ENCODE results near the gene MTUS2. TPM values are rescaled to one million over a fixed set of nuclear protein-coding genes. Genes with fewer than 3 reads are reported as not detected.
"Not testable (repeated sequence)": the region's sequence is repeated elsewhere in the genome, so short reads cannot be mapped to it uniquely, and the experiment has no call there.

Gene MTUS2
- total RNA-seq, 4 donors from 2014 or later, result 0.26 to 0.72 (median 0.38) TPM; not detected in 1

GRCh38 chr13:29382021-29382420, 561.9 kb downstream of the MTUS2 start:
- no peak for DNase-seq (ENCODE audit: low spot score in 2 of 2)

GRCh38 chr13:29383476-29383875, 563.3 kb downstream of the MTUS2 start:
- Histone ChIP-seq H3K4me1 (no peaks in the 10 kb centered on the region), H3K27ac (no peak overlapping the region)

More at GRCh38 chr13:29382021-29382420, 561.9 kb downstream of the MTUS2 start:
- Histone ChIP-seq H3K27ac (no peak overlapping the region), H3K4me1 (no peaks in the 10 kb centered on the region), H3K36me3 (no peaks in the 10 kb centered on the region), H3K27me3 (no peaks in the 10 kb centered on the region), H3K9me3 (no peaks in the 10 kb centered on the region), H3K4me3 (no peak overlapping the region)
- WGBS, result 93% methylated on average over 6 of the region's 6 CpGs
- TF ChIP-seq CTCF (IDR thresholded peaks at IDR 0.05), result no peak
- no peak for TF ChIP-seq POLR2AphosphoS5 (IDR thresholded peaks at IDR 0.05)
- TF ChIP-seq POLR2A (IDR thresholded peaks at IDR 0.05), result no peak
- no peak for TF ChIP-seq EP300 (IDR thresholded peaks at IDR 0.05)

GRCh38 chr13:29384466-29384865, 564.3 kb downstream of the MTUS2 start:
- DNase-seq (ENCODE audit: low spot score in 2 of 2), result no peak
- Histone ChIP-seq H3K27me3 (no peaks in the 10 kb centered on the region), H3K9me3 (no peaks in the 10 kb centered on the region), H3K36me3 (no peaks in the 10 kb centered on the region), H3K27ac (no peak overlapping the region), H3K4me3 (no peak overlapping the region), H3K4me1 (no peaks in the 10 kb centered on the region)
- TF ChIP-seq EP300 (IDR thresholded peaks at IDR 0.05) (no peak), POLR2AphosphoS5 (IDR thresholded peaks at IDR 0.05) (no peak), POLR2A (IDR thresholded peaks at IDR 0.05) (no peak), CTCF (IDR thresholded peaks at IDR 0.05) (no peak)
- WGBS, result 17% methylated on average over 3 of the region's 3 CpGs

More at GRCh38 chr13:29383476-29383875, 563.3 kb downstream of the MTUS2 start:
- H3K9me3 ChIP-seq, result no peaks in the 10 kb centered on the region
- no peak for DNase-seq (ENCODE audit: low spot score in 2 of 2)
- H3K27me3 ChIP-seq, result no peaks in the 10 kb centered on the region
- 29% methylated on average over 5 of the region's 5 CpGs for WGBS
- no peak overlapping the region for H3K4me3 ChIP-seq
- no peaks in the 10 kb centered on the region for H3K36me3 ChIP-seq
- TF ChIP-seq POLR2AphosphoS5 (IDR thresholded peaks at IDR 0.05) (no peak), CTCF (IDR thresholded peaks at IDR 0.05) (no peak), POLR2A (IDR thresholded peaks at IDR 0.05) (no peak), EP300 (IDR thresholded peaks at IDR 0.05) (no peak)

GRCh38 chr13:29384871-29385270, 564.7 kb downstream of the MTUS2 start:
- Histone ChIP-seq H3K4me3 (no peak overlapping the region), H3K4me1 (no peaks in the 10 kb centered on the region), H3K9me3 (no peaks in the 10 kb centered on the region), H3K27me3 (no peaks in the 10 kb centered on the region), H3K27ac (no peak overlapping the region), H3K36me3 (no peaks in the 10 kb centered on the region)
- TF ChIP-seq POLR2A (IDR thresholded peaks at IDR 0.05), result no peak
- TF ChIP-seq CTCF (IDR thresholded peaks at IDR 0.05), result no peak
- TF ChIP-seq POLR2AphosphoS5 (IDR thresholded peaks at IDR 0.05), result no peak
- no peak for TF ChIP-seq EP300 (IDR thresholded peaks at IDR 0.05)
- no peak for DNase-seq (ENCODE audit: low spot score in 2 of 2)
- WGBS, result 84% methylated on average over 4 of the region's 4 CpGs

GRCh38 chr13:29386246-29386645, 566.1 kb downstream of the MTUS2 start:
- Histone ChIP-seq H3K4me1 (no peaks in the 10 kb centered on the region), H3K27ac (no peak overlapping the region), H3K36me3 (no peaks in the 10 kb centered on the region), H3K9me3 (no peaks in the 10 kb centered on the region), H3K4me3 (no peak overlapping the region), H3K27me3 (peaks cover 5% of the 10 kb centered on the region)
- TF ChIP-seq CTCF (IDR thresholded peaks at IDR 0.05) (no peak), EP300 (IDR thresholded peaks at IDR 0.05) (no peak), POLR2A (IDR thresholded peaks at IDR 0.05) (no peak), POLR2AphosphoS5 (IDR thresholded peaks at IDR 0.05) (no peak)
- WGBS, result 60% methylated on average over 3 of the region's 3 CpGs
- no peak for DNase-seq (ENCODE audit: low spot score in 2 of 2)

GRCh38 chr13:29390598-29390997, 570.5 kb downstream of the MTUS2 start:
- 94% methylated on average over 9 of the region's 9 CpGs for WGBS

More at GRCh38 chr13:29390598-29390997, 570.5 kb downstream of the MTUS2 start:
- H3K36me3 ChIP-seq; DNase-seq (ENCODE audit: low spot score in 2 of 2); H3K4me3 ChIP-seq; H3K4me1 ChIP-seq; H3K9me3 ChIP-seq; H3K27ac ChIP-seq: not testable (repeated sequence)
- H3K27me3 ChIP-seq, result peaks cover 19% of the 10 kb centered on the region

All from suprapubic skin (tissue), 4 donors.